ENCODE results near the gene ENDOD1. TPM values are rescaled to one million over a fixed set of nuclear protein-coding genes. Genes with fewer than 3 reads are reported as not detected.

The ENDOD1 gene
- total and polyA plus RNA-seq, 4 donors: 10.4 to 55.1 (median 25.0) TPM

DNA sequence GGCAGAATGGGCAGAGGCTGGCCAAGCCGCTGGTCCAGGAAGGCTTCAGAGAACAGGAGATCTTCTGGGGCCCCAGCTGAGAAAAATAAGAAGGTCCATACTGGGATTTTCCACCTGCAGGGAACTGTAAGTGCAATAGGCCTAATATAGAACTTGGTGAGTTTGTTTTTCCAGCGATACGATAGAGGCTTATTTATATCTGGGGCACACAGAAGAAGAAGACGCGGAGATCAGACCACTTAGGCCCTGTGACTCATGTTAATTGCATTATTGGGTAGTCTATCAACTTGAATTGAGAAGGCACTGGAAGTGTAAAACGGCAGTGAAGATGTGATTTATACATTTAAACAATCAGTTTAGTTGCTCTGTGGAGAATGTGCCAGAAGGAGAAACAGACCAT is 30.6 kb upstream of the ENDOD1 start:
- TF ChIP-seq, protein P1, sequence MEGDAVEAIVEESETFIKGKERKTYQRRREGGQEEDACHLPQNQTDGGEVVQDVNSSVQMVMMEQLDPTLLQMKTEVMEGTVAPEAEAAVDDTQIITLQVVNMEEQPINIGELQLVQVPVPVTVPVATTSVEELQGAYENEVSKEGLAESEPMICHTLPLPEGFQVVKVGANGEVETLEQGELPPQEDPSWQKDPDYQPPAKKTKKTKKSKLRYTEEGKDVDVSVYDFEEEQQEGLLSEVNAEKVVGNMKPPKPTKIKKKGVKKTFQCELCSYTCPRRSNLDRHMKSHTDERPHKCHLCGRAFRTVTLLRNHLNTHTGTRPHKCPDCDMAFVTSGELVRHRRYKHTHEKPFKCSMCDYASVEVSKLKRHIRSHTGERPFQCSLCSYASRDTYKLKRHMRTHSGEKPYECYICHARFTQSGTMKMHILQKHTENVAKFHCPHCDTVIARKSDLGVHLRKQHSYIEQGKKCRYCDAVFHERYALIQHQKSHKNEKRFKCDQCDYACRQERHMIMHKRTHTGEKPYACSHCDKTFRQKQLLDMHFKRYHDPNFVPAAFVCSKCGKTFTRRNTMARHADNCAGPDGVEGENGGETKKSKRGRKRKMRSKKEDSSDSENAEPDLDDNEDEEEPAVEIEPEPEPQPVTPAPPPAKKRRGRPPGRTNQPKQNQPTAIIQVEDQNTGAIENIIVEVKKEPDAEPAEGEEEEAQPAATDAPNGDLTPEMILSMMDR (IDR thresholded peaks at IDR 0.05; ENCODE audit: control extremely low read depth, extremely low read depth): no peak
- H3K9ac ChIP-seq (ENCODE audit: insufficient read depth in 1 of 2, low read length in 2 of 2): no peak overlapping the region
- peaks cover 0 to 2% (median 0%) of the 10 kb centered on the region in 3 donors for H3K27me3 ChIP-seq (ENCODE audit: control insufficient read depth in 3 of 3, insufficient read depth in 3 of 3, low read length in 2 of 3)
- H3K36me3 ChIP-seq (ENCODE audit: control insufficient read depth in 4 of 4, insufficient read depth in 4 of 4, low read length in 4 of 4): no peaks in the 10 kb centered on the region
- no peak for DNase-seq
- 83 to 89% methylated on average over 6 of the region's 6 CpGs for WGBS, 2 donors
- no peaks in the 10 kb centered on the region for H3K9me3 ChIP-seq (ENCODE audit: control insufficient read depth in 4 of 4, insufficient read depth in 3 of 4, low read length in 3 of 4)
- no peak overlapping the region for H3K27ac ChIP-seq (ENCODE audit: low read depth in 1 of 2, low read length in 1 of 2)
- no peak overlapping the region for H3K4me3 ChIP-seq
- ATAC-seq (ENCODE audit: insufficient read depth, low FRiP score): no peak
- H3K4me1 ChIP-seq (ENCODE audit: control insufficient read depth in 5 of 5, insufficient read depth in 5 of 5, low read length in 5 of 5): peaks cover 0 to 3% (median 0%) of the 10 kb centered on the region in 5 donors

DNA sequence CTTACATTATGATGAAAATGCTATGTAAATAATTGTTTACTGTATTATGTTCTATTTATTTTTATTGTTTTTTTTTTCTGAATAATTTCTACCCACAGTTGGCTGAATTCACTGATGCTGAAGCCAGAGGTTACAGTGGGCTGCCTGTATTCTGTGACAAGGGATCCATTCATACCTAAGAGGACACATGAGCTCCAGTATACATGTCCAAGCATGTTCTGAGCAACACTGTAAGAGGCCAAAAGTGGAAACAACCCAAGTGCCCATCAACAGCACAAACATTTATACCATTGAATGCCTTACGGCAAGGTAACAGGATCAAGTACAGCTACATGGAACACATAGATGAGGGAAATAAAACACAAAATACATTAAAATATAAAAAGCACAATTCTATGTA is 24.3 kb upstream of the ENDOD1 start:
- no peak overlapping the region for H3K27ac ChIP-seq (ENCODE audit: low read depth in 1 of 2, low read length in 1 of 2)

DNA sequence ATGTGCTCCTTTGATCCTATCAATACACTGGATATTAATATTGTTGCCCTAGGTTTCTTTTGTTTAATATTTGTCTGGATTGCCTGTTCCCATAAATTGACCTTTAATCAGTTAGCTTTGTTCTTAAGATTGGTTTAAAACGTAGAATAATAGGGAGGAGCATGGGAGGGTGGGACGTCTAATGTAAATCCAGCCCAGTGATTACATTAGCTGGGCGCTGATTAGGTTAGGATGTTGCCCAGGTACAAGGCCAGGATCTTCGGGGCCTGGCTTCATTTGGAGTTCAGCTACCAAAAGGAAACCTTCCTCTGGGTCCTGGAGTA is 23.0 kb upstream of the ENDOD1 start, which contains the start of gene SRSF8:
SRSF8 (plus strand) TSS at position 204 of the 323 bp plus-strand sequence. CDS start 308 bp downstream, outside the sequence.
- Histone ChIP-seq H3K36me3 (ENCODE audit: control insufficient read depth in 4 of 4, insufficient read depth in 4 of 4, low read length in 4 of 4) (no peaks in the 10 kb centered on the region), H3K4me1 (ENCODE audit: control insufficient read depth in 5 of 5, insufficient read depth in 5 of 5, low read length in 5 of 5) (peaks cover 0 to 22% (median 0%) of the 10 kb centered on the region in 5 donors), H3K9ac (ENCODE audit: insufficient read depth in 1 of 2, low read length in 2 of 2) (peak within 1 kb of the TSS; percentile 67 to 96), H3K27ac (ENCODE audit: low read depth in 1 of 2, low read length in 1 of 2) (peak within 1 kb of the TSS; percentile 96 to 100), H3K4me3 (peak within 1 kb of the TSS; percentile 92), H3K9me3 (ENCODE audit: control insufficient read depth in 4 of 4, insufficient read depth in 3 of 4, low read length in 3 of 4) (no peaks in the 10 kb centered on the region), H3K27me3 (ENCODE audit: control insufficient read depth in 3 of 3, insufficient read depth in 3 of 3, low read length in 2 of 3) (no peaks in the 10 kb centered on the region)
- DNase-seq: no peak
- TF ChIP-seq, protein P1 (IDR thresholded peaks at IDR 0.05; ENCODE audit: control extremely low read depth, extremely low read depth): no peak
- ATAC-seq (ENCODE audit: insufficient read depth, low FRiP score): peak; percentile 37
- WGBS, 2 donors: 0% methylated on average over 4 of the region's 4 CpGs

More for the DNA sequence above, 24.3 kb upstream of the ENDOD1 start:
- ATAC-seq (ENCODE audit: insufficient read depth, low FRiP score) (no peak), DNase-seq (no peak)
- TF ChIP-seq, protein P1 (IDR thresholded peaks at IDR 0.05; ENCODE audit: control extremely low read depth, extremely low read depth): no peak
- 97 to 100% methylated on average over 1 of the region's 1 CpG for WGBS, 2 donors
- H3K4me1 ChIP-seq (ENCODE audit: control insufficient read depth in 5 of 5, insufficient read depth in 5 of 5, low read length in 5 of 5): peaks cover 0 to 22% (median 0%) of the 10 kb centered on the region in 5 donors
- no peak overlapping the region for H3K9ac ChIP-seq (ENCODE audit: insufficient read depth in 1 of 2, low read length in 2 of 2)
- no peaks in the 10 kb centered on the region for H3K36me3 ChIP-seq (ENCODE audit: control insufficient read depth in 4 of 4, insufficient read depth in 4 of 4, low read length in 4 of 4)
- peaks cover 0 to 2% (median 0%) of the 10 kb centered on the region in 3 donors for H3K27me3 ChIP-seq (ENCODE audit: control insufficient read depth in 3 of 3, insufficient read depth in 3 of 3, low read length in 2 of 3)
- H3K9me3 ChIP-seq (ENCODE audit: control insufficient read depth in 4 of 4, insufficient read depth in 3 of 4, low read length in 3 of 4): no peaks in the 10 kb centered on the region
- no peak overlapping the region for H3K4me3 ChIP-seq
